22Rv1 (cell line): ENCODE measurements around the gene DGKK.

Experiments
- ZFX ChIP-seq: fragments of 450-650 bp; IDR thresholded peaks from 2 replicates; pipeline ENCODE4 v1.6.1; 2017; ENCODE audit warnings: antibody characterized with exemption, borderline replicate concordance
- TF ChIP-seq, protein P1 (sequence below): fragments of 450-650 bp; IDR thresholded peaks from 2 replicates; pipeline ENCODE4 v1.5.1; 2017; ENCODE audit warnings: mild to moderate bottlenecking

DNA sequence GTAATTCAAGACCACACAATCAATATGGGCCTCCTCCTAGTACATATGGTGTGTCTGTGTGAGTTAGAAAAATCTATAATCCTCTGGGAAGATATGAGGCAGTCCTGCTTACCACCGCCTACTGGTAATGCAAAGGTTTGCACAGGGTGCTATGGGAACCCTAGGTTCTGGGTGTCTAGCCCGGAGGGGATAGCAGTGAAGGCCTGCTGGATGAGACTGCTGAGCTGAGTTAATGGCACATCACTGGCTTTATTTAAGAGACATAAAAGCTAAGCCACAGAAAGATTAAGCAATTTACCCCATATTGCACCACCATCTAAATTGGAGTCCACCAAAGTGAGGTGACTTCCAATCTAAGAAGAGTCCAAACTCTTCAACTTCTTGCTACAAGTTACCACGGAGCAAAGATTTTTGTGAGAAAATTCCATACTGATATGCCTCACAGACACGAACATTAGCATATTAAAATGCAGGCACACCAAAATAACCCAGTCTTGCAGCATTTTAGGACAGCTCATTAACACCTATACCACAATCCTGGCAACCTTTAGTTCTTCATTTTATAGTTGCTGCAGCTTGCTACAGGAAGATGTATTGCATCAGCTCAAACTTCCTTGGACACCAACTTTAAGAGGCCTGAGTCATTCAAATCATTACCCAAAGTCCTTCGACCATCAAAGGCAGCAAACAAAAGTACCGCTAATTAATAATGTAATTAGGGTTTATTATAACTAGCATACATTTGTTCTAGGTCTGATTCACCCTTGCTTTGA lies 13.7 kb downstream of the DGKK start:
- TF ChIP-seq, protein P1, sequence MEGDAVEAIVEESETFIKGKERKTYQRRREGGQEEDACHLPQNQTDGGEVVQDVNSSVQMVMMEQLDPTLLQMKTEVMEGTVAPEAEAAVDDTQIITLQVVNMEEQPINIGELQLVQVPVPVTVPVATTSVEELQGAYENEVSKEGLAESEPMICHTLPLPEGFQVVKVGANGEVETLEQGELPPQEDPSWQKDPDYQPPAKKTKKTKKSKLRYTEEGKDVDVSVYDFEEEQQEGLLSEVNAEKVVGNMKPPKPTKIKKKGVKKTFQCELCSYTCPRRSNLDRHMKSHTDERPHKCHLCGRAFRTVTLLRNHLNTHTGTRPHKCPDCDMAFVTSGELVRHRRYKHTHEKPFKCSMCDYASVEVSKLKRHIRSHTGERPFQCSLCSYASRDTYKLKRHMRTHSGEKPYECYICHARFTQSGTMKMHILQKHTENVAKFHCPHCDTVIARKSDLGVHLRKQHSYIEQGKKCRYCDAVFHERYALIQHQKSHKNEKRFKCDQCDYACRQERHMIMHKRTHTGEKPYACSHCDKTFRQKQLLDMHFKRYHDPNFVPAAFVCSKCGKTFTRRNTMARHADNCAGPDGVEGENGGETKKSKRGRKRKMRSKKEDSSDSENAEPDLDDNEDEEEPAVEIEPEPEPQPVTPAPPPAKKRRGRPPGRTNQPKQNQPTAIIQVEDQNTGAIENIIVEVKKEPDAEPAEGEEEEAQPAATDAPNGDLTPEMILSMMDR = no peak
- no peak for TF ChIP-seq ZFX
